Measurements from ENCODE around the gene PATJ. TPM values are rescaled to one million over a fixed set of nuclear protein-coding genes. Genes with fewer than 3 reads are reported as not detected.

PATJ gene
- polyA plus RNA-seq, 2 donors, result 17.2 to 28.6 TPM

GRCh38 chr1:62227496-62227895 is 485.2 kb downstream of the PATJ start:
- Histone ChIP-seq H3K36me3 (ENCODE audit: control insufficient read depth in 2 of 2, insufficient read depth in 2 of 2, low read length in 1 of 2) (no peaks in the 10 kb centered on the region), H3K27me3 (ENCODE audit: control insufficient read depth in 1 of 2, insufficient read depth in 2 of 2, low read length in 2 of 2) (no peaks in the 10 kb centered on the region), H3K27ac (ENCODE audit: low read depth in 2 of 2, low read length in 1 of 2) (no peak overlapping the region), H3K4me1 (ENCODE audit: control insufficient read depth in 2 of 2, insufficient read depth in 2 of 2, low read length in 1 of 2) (no peaks in the 10 kb centered on the region), H3K4me3 (ENCODE audit: low read depth in 1 of 2, low read length in 2 of 2) (no peak overlapping the region), H3K9me3 (ENCODE audit: control insufficient read depth in 2 of 2, insufficient read depth in 1 of 2, low read depth in 1 of 2, low read length in 1 of 2) (no peaks in the 10 kb centered on the region)
- 86 to 87% methylated on average over 11 of the region's 11 CpGs for WGBS, 2 donors

Other genes with a start within 250 kb of the PATJ start
- gene TM2D1, start 17.3 kb upstream of the PATJ start, polyA plus RNA-seq, result 10 to 100 TPM in 1 of 2 donors, 1 to 10 TPM in 1; 7.6 to 17.4 TPM